Osteoblast (primary cell): ENCODE results near the gene FHIT. TPM values are rescaled to one million over a fixed set of nuclear protein-coding genes. Genes with fewer than 3 reads are reported as not detected.
"Not testable (repeated sequence)": the region's sequence is repeated elsewhere in the genome, so short reads cannot be mapped to it uniquely, and the experiment has no call there.

ENCODE experiments used
- DNase-seq: peaks from one replicate; pipeline ENCODE4 v3.0.0; 2011; ENCODE audit warnings: low spot score, mixed read lengths; ENCODE audit not compliant: insufficient read length; ENCODE audit errors: missing footprints
- H2AFZ ChIP-seq: 2 replicates; pipeline ENCODE4 v1.6.0; 2011; ENCODE audit warnings: mild to moderate bottlenecking, low read length
- H3K27ac ChIP-seq: 2 replicates; pipeline ENCODE4 v1.5.1; 2011; ENCODE audit warnings: mild to moderate bottlenecking, low read depth, low read length, moderate library complexity
- H3K27me3 ChIP-seq: 2 replicates; pipeline ENCODE4 v1.6.0; 2012; ENCODE audit warnings: mild to moderate bottlenecking, control low read depth, inconsistent platforms, low read length, moderate library complexity; ENCODE audit not compliant: insufficient read depth
- H3K36me3 ChIP-seq: 2 replicates; pipeline ENCODE4 v1.5.1; 2011; ENCODE audit warnings: mild to moderate bottlenecking, low read length, control low read depth, moderate library complexity; ENCODE audit not compliant: insufficient read depth
- H3K4me1 ChIP-seq: 2 replicates; pipeline ENCODE4 v1.5.1; 2011; ENCODE audit warnings: mild to moderate bottlenecking, low read length, control low read depth, moderate library complexity; ENCODE audit not compliant: insufficient read depth
- H3K4me2 ChIP-seq: 2 replicates; pipeline ENCODE4 v1.6.0; 2011; ENCODE audit warnings: mild to moderate bottlenecking, low read length; ENCODE audit not compliant: insufficient read depth
- H3K4me3 ChIP-seq: fragments of 200-600 bp; sonication (generic); 3 replicates; pipeline ENCODE4 v1.5.1; 2012; ENCODE audit warnings: mild to moderate bottlenecking, low read length, inconsistent platforms; ENCODE audit not compliant: insufficient read depth
- H3K79me2 ChIP-seq: 2 replicates; pipeline ENCODE4 v1.6.0; 2012; ENCODE audit warnings: mild to moderate bottlenecking, low read length, control low read depth, inconsistent platforms; ENCODE audit not compliant: insufficient read depth
- H3K9me3 ChIP-seq: 2 replicates; pipeline ENCODE4 v1.5.1; 2011; ENCODE audit warnings: low read depth, low read length, control low read depth
- H4K20me1 ChIP-seq: 2 replicates; pipeline ENCODE4 v1.6.0; 2012; ENCODE audit warnings: mild to moderate bottlenecking, low read length, control low read depth; ENCODE audit not compliant: insufficient read depth
- CTCF ChIP-seq: IDR thresholded peaks from 2 replicates; pipeline ENCODE4 v1.5.1; 2011; ENCODE audit warnings: mild to moderate bottlenecking, low read depth, low read length, moderate library complexity; ENCODE audit errors: extremely low read depth
- total RNA-seq: library from RNA; depleted of rRNA; stranded (reverse); fragments of >200 nt; gene quantifications from 2 replicates; pipeline ENCODE4 v1.2.3, GENCODE V29; 2012

The FHIT gene
- total RNA-seq, 1 donor, result 3.3 TPM

GRCh38 chr3:61051666-61052065, 199.6 kb downstream of the FHIT start:
- TF ChIP-seq CTCF, result no peak
- no peaks in the 10 kb centered on the region for H3K79me2 ChIP-seq
- H3K27ac ChIP-seq, result no peak overlapping the region
- no peaks in the 10 kb centered on the region for H3K36me3 ChIP-seq
- H3K4me2 ChIP-seq, result no peak overlapping the region
- H3K4me1 ChIP-seq, result no peaks in the 10 kb centered on the region
- H3K9me3 ChIP-seq, result no peaks in the 10 kb centered on the region
- DNase-seq, result no peak
- no peaks in the 10 kb centered on the region for H3K27me3 ChIP-seq
- H3K4me3 ChIP-seq, result no peak overlapping the region
- H2AFZ ChIP-seq, result no peak overlapping the region
- H4K20me1 ChIP-seq, result no peaks in the 10 kb centered on the region

GRCh38 chr3:61045169-61045568, 206.1 kb downstream of the FHIT start:
- H3K27ac ChIP-seq, result not testable (repeated sequence)

GRCh38 chr3:61043156-61043555, 208.1 kb downstream of the FHIT start:
- Histone ChIP-seq H3K4me2 (no peak overlapping the region), H3K27ac (no peak overlapping the region), H3K27me3 (no peaks in the 10 kb centered on the region), H3K79me2 (no peaks in the 10 kb centered on the region), H3K9me3 (no peaks in the 10 kb centered on the region), H4K20me1 (no peaks in the 10 kb centered on the region), H3K4me3 (no peak overlapping the region), H3K4me1 (no peaks in the 10 kb centered on the region), H2AFZ (no peak overlapping the region), H3K36me3 (no peaks in the 10 kb centered on the region)
- no peak for DNase-seq
- no peak for TF ChIP-seq CTCF

More at GRCh38 chr3:61045169-61045568, 206.1 kb downstream of the FHIT start:
- not testable (repeated sequence) for H3K4me1 ChIP-seq, H3K4me2 ChIP-seq, H3K27me3 ChIP-seq, H3K9me3 ChIP-seq, DNase-seq, H3K79me2 ChIP-seq, H3K36me3 ChIP-seq, H4K20me1 ChIP-seq, H3K4me3 ChIP-seq, H2AFZ ChIP-seq

GRCh38 chr3:61040618-61041017, 210.6 kb downstream of the FHIT start:
- Histone ChIP-seq H2AFZ (no peak overlapping the region), H3K4me2 (no peak overlapping the region)
- TF ChIP-seq CTCF, result no peak

GRCh38 chr3:61035573-61035972, 215.7 kb downstream of the FHIT start:
- H2AFZ ChIP-seq, result no peak overlapping the region
- no peak for TF ChIP-seq CTCF
- no peaks in the 10 kb centered on the region for H3K9me3 ChIP-seq
- H3K27ac ChIP-seq, result no peak overlapping the region
- H3K4me2 ChIP-seq, result no peak overlapping the region
- H3K36me3 ChIP-seq, result no peaks in the 10 kb centered on the region
- no peak for DNase-seq
- no peak overlapping the region for H3K4me3 ChIP-seq
- H3K4me1 ChIP-seq, result no peaks in the 10 kb centered on the region
- no peaks in the 10 kb centered on the region for H3K79me2 ChIP-seq
- H3K27me3 ChIP-seq, result no peaks in the 10 kb centered on the region
- H4K20me1 ChIP-seq, result no peaks in the 10 kb centered on the region

More at GRCh38 chr3:61040618-61041017, 210.6 kb downstream of the FHIT start:
- Histone ChIP-seq H4K20me1 (no peaks in the 10 kb centered on the region), H3K9me3 (no peaks in the 10 kb centered on the region), H3K36me3 (no peaks in the 10 kb centered on the region), H3K79me2 (no peaks in the 10 kb centered on the region), H3K27me3 (no peaks in the 10 kb centered on the region), H3K27ac (no peak overlapping the region), H3K4me3 (no peak overlapping the region), H3K4me1 (no peaks in the 10 kb centered on the region)
- no peak for DNase-seq
